H1 (cell line): Measurements from ENCODE around the gene PTX4. TPM values are rescaled to one million over a fixed set of nuclear protein-coding genes. Genes with fewer than 3 reads are reported as not detected.
A peak's percentile ranks its signal among the peaks of the same experiment; 100 is the strongest.

Experiments used
- CREB1 ChIP-seq: IDR thresholded peaks from 2 replicates; pipeline ENCODE4 v1.6.1; 2012; ENCODE audit warnings: inconsistent platforms
- KDM4A ChIP-seq: IDR thresholded peaks from one replicate; pipeline ENCODE4 v1.7.1; 2012; ENCODE audit warnings: low read depth, mild to moderate bottlenecking, moderate library complexity, low read length, inconsistent platforms; ENCODE audit not compliant: severe bottlenecking
- polyA plus RNA-seq, 7 experiments: library from polyadenylated mRNA; depleted of rRNA in 3 of 7; stranded (reverse) in 5 of 7; unstranded in 2 of 7; fragments of >200 nt in 5 of 7; fragments of 200-250 nt in 2 of 7; gene quantifications; 1 replicate in 5 of 7; 2 replicates in 1 of 7; 4 replicates in 1 of 7; pipeline versions ENCODE4 v1.2.1 to v1.2.3, GENCODE V29; 2011 to 2013; ENCODE audit warnings: missing spikeins in 2 of 7, mixed read lengths in 2 of 7
- total RNA-seq: library from RNA; stranded (reverse); fragmentation: NEBNext Ultra II Directional; extraction: Animal tissue kit (Norgen Biotek cat#: 25700); gene quantifications from 2 replicates; pipeline ENCODE4 v1.2.1, GENCODE V29; 2021

Gene PTX4
- total and polyA plus RNA-seq, 2 of the 8 experiments (the other 6 are each of a cell fraction or from before 2014, with no cell fraction given), result not detected

DNA sequence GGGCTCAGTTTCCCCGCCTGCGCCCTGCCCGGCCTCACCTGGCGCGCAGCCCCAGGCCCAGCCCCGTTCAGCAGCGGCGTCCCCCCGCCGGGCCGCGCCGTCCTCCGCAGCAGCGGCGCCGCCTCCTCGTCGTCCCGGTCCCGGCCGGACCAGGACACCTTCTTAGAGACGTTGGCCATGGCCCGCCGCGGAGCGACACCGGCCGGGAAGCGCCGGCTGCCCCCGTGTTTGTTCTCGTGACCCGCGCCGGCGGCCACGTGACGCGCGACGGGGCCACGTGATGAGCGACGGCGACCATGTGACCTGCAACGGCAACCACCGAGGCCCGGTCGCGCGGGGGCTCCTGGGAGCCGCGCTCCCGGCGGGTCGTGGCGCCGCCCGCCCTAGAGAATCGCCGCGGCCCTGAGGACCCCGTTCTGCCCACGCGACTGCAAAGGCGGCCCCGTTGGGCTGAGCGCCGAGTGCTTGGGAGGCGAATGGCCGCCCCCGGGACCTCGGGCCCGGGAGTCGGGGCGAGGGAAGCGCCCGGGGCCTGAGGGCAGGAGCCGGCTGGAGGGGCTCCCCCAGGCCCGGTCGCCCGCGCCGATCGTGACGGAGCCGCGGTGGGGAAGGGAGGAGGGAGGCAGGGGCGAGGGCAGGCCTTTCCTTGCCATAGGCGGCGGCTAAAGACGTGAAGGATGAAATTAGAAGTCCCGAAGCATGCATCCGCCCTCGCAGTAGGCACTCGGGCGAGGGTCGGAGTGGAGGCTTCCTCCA is 13.8 kb downstream of the PTX4 start, which contains the start of gene CLCN7 (continued):
- TF ChIP-seq KDM4A (peak; percentile 82), CREB1 (peak; percentile 70)
